NCI-H226 (cell line): Measurements from ENCODE around the gene PHF10.
A peak's percentile ranks its signal among the peaks of the same experiment; 100 is the strongest.

Experiments
- DNase-seq: peaks from one replicate; pipeline ENCODE4 v3.0.0-alpha.2; 2015

PHF10 gene

GRCh38 chr6:169669889-169670288 is 54.4 kb downstream of the PHF10 start:
- no peak for DNase-seq

GRCh38 chr6:169669147-169669546 is 55.2 kb downstream of the PHF10 start:
- no peak for DNase-seq

- no peak for DNase-seq
Measured at GRCh38 chr6:169668203-169668847, 56.0 kb downstream of the PHF10 start.

- DNase-seq, result no peak
Measured at GRCh38 chr6:169667716-169668115, 56.6 kb downstream of the PHF10 start.

- DNase-seq, result no peak
Measured at GRCh38 chr6:169666441-169666840, 57.9 kb downstream of the PHF10 start.

- DNase-seq, result no peak
Measured at GRCh38 chr6:169665289-169665688, 59.0 kb downstream of the PHF10 start.

GRCh38 chr6:169664227-169664626 is 60.1 kb downstream of the PHF10 start:
- DNase-seq, result no peak

- no peak for DNase-seq
Measured at GRCh38 chr6:169663468-169663867, 60.8 kb downstream of the PHF10 start.

GRCh38 chr6:169661391-169661756 is 62.9 kb downstream of the PHF10 start:
- DNase-seq, result no peak

GRCh38 chr6:169660751-169661390 is 63.4 kb downstream of the PHF10 start:
- no peak for DNase-seq

GRCh38 chr6:169659820-169660610 is 64.3 kb downstream of the PHF10 start:
- DNase-seq, result no peak

GRCh38 chr6:169657284-169657610 is 67.1 kb downstream of the PHF10 start:
- no peak for DNase-seq

GRCh38 chr6:169656546-169657283 is 67.6 kb downstream of the PHF10 start:
- DNase-seq, result no peak

- peak; percentile 30 for DNase-seq
Measured at GRCh38 chr6:169654598-169655391, 69.5 kb downstream of the PHF10 start.
